Mucosa of stomach (tissue), 1 donor: ENCODE results near the gene COP1.
"Not testable (repeated sequence)": the region's sequence is repeated elsewhere in the genome, so short reads cannot be mapped to it uniquely, and the experiment has no call there.

Experiments used
- H3K27me3 ChIP-seq: one replicate; pipeline ENCODE4 v1.7.0; 2013; ENCODE audit warnings: mild to moderate bottlenecking, low read length; ENCODE audit not compliant: control insufficient read depth, insufficient read depth
- H3K36me3 ChIP-seq: one replicate; pipeline ENCODE4 v1.7.0; 2013; ENCODE audit warnings: low read length; ENCODE audit not compliant: control insufficient read depth, insufficient read depth
- H3K4me1 ChIP-seq: one replicate; pipeline ENCODE4 v1.7.0; 2013; ENCODE audit warnings: mild to moderate bottlenecking, low read length; ENCODE audit not compliant: control insufficient read depth, insufficient read depth
- H3K4me3 ChIP-seq: one replicate; pipeline ENCODE4 v1.7.0; 2013; ENCODE audit warnings: low read length
- H3K9ac ChIP-seq: one replicate; pipeline ENCODE4 v1.7.0; 2013; ENCODE audit warnings: mild to moderate bottlenecking, low read length, moderate library complexity
- H3K9me3 ChIP-seq: one replicate; pipeline ENCODE4 v1.7.0; 2013; ENCODE audit warnings: mild to moderate bottlenecking, low read length, moderate library complexity; ENCODE audit not compliant: control insufficient read depth
- donor health status: Pancreatic carcinoma.

Gene COP1

GRCh38 chr1:176206961-176207902, at the start of gene COP1:
Gene COP1, minus strand, starts transcription at chr1:176207286. Its CDS starts 308 bp downstream, at chr1:176206978.
- Histone ChIP-seq H3K4me3 (peak within 1 kb of the TSS; percentile 99), H3K4me1 (peaks cover 11% of the 10 kb centered on the region), H3K9ac (peak within 1 kb of the TSS; percentile 94), H3K27me3 (no peaks in the 10 kb centered on the region), H3K36me3 (no peaks in the 10 kb centered on the region), H3K9me3 (no peaks in the 10 kb centered on the region)

DNA sequence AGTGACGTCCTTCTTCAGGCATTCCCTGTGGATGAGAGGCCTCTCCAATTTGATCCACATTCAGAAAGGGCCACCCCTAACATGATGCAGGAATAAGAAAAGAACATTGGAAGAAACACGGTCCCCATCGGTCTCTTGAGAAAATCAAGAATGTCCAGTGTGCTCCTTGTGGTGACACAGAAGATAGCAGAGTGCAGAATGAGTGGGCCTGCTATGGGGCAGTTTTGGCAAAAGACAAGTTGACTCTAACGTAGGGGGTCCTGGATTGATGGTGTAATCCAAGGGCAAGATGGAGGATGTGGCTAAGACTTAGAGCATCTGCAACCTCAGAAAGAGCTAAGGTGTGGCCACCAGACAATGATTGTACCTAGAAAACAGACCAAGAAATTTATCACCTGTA, 45.1 kb upstream of the COP1 start:
- no peaks in the 10 kb centered on the region for H3K27me3 ChIP-seq
- no peaks in the 10 kb centered on the region for H3K36me3 ChIP-seq
- H3K9me3 ChIP-seq: no peaks in the 10 kb centered on the region
- no peak overlapping the region for H3K9ac ChIP-seq
- H3K4me3 ChIP-seq: no peak overlapping the region
- H3K4me1 ChIP-seq: no peaks in the 10 kb centered on the region

GRCh38 chr1:176244851-176245250, 37.8 kb upstream of the COP1 start:
- no peak overlapping the region for H3K9ac ChIP-seq
- H3K36me3 ChIP-seq: no peaks in the 10 kb centered on the region
- no peaks in the 10 kb centered on the region for H3K4me1 ChIP-seq
- H3K4me3 ChIP-seq: no peak overlapping the region
- no peaks in the 10 kb centered on the region for H3K9me3 ChIP-seq
- no peaks in the 10 kb centered on the region for H3K27me3 ChIP-seq

GRCh38 chr1:176243746-176244145, 36.7 kb upstream of the COP1 start:
- H3K9me3 ChIP-seq: no peaks in the 10 kb centered on the region
- no peak overlapping the region for H3K4me3 ChIP-seq
- no peaks in the 10 kb centered on the region for H3K36me3 ChIP-seq
- H3K4me1 ChIP-seq: no peaks in the 10 kb centered on the region
- no peak overlapping the region for H3K9ac ChIP-seq
- no peaks in the 10 kb centered on the region for H3K27me3 ChIP-seq

DNA sequence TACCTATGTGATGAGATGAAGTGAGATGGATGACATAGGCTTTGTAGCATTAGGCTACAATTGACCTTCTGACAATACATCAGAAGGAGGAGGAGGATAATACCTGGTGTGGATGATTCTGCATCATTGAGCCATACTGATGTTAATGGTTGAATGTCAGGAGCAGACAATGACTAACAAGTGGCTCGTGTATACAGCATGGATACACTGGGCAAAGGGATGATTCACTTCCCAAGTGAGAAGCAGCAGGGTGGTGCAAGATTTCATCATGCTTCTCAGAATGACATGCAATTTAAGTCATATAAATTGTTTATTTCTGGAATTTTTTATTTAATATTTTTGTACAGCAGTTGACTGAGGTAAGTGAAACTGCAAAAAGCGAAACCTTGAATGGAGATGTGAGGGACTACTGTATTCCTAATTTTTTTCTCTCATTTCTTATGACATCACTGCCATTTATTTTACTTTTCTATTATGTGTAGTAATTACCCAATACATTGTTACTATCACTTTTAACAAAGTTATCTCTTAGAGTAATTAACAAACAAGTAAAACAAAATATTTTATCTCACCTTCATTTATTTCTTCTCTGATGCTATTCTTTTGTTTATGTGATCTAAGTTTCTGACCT, 34.4 kb upstream of the COP1 start:
- H3K27me3 ChIP-seq: no peaks in the 10 kb centered on the region
- no peaks in the 10 kb centered on the region for H3K36me3 ChIP-seq
- no peaks in the 10 kb centered on the region for H3K9me3 ChIP-seq
- no peak overlapping the region for H3K9ac ChIP-seq
- no peaks in the 10 kb centered on the region for H3K4me1 ChIP-seq
- H3K4me3 ChIP-seq: no peak overlapping the region

GRCh38 chr1:176233657-176234056, 26.6 kb upstream of the COP1 start:
- not testable (repeated sequence) for H3K27me3 ChIP-seq, H3K9ac ChIP-seq, H3K4me3 ChIP-seq, H3K4me1 ChIP-seq, H3K36me3 ChIP-seq, H3K9me3 ChIP-seq

- H3K9ac ChIP-seq: no peak overlapping the region
- H3K4me1 ChIP-seq: no peaks in the 10 kb centered on the region
- H3K9me3 ChIP-seq: no peaks in the 10 kb centered on the region
- no peaks in the 10 kb centered on the region for H3K36me3 ChIP-seq
- no peak overlapping the region for H3K4me3 ChIP-seq
- no peaks in the 10 kb centered on the region for H3K27me3 ChIP-seq
Observed at GRCh38 chr1:176227579-176227978, 20.5 kb upstream of the COP1 start.

DNA sequence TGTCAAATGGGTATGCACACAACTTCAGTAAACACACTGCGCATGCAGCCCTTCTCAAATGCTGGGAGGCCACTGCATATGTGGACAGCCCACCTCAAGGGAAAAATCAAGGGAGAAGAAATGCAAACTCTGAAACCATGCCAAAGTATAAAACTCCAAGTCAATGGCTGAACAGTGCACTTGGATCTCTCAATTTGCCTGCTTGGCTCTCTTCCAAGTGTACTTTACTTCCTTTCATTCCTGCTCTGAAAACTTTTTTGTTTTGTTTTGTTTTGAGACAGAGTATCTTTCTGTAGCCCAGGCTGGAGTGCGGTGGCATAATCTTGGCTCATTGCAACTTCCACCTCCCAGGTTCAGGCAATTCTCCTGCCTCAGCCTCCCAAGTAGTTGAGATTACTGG, 18.8 kb upstream of the COP1 start:
- no peak overlapping the region for H3K4me3 ChIP-seq
- H3K9me3 ChIP-seq: no peaks in the 10 kb centered on the region
- H3K36me3 ChIP-seq: no peaks in the 10 kb centered on the region
- H3K4me1 ChIP-seq: no peaks in the 10 kb centered on the region
- H3K27me3 ChIP-seq: no peaks in the 10 kb centered on the region
- H3K9ac ChIP-seq: no peak overlapping the region

DNA sequence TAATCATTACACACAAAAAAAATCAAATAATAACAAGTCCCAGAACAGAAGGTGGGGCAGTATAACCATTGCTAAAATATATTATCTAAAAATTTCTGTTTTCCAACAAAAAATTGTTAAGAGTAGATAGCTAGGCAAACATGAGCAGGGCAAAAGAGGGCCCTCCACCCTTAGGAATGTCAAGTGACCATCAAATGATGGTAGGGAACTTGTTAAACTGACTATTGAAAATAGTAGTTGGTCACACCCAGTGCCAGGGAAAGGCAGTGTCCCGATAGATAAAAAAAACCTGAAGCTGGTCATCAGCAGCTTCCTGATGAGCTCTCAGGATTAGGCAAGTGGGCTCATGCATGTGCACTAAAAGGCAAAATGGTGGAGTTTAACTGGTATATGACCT, 18.4 kb upstream of the COP1 start:
- Histone ChIP-seq H3K36me3 (no peaks in the 10 kb centered on the region), H3K9me3 (no peaks in the 10 kb centered on the region), H3K27me3 (no peaks in the 10 kb centered on the region), H3K4me1 (no peaks in the 10 kb centered on the region), H3K9ac (no peak overlapping the region), H3K4me3 (no peak overlapping the region)

DNA sequence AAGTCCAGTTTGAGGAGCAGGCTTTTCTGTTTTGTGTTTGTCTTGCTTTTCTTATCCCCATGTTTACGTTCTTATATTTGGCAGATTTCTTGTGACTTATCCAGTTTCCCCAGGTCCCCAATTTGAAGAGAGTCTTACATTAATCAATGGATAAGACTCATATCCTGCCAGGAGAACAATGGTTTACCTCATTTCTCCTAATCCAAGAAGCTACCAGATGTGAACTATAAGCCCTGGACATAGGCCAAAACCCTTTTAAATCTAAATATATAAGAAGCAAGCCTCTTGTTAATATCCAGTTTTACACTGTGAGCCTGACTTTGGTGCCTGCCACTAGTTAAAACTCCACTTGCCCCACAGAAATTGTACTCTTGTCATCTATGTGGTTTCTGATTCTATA, 15.1 kb upstream of the COP1 start:
- Histone ChIP-seq H3K4me3 (no peak overlapping the region), H3K9ac (no peak overlapping the region)

DNA sequence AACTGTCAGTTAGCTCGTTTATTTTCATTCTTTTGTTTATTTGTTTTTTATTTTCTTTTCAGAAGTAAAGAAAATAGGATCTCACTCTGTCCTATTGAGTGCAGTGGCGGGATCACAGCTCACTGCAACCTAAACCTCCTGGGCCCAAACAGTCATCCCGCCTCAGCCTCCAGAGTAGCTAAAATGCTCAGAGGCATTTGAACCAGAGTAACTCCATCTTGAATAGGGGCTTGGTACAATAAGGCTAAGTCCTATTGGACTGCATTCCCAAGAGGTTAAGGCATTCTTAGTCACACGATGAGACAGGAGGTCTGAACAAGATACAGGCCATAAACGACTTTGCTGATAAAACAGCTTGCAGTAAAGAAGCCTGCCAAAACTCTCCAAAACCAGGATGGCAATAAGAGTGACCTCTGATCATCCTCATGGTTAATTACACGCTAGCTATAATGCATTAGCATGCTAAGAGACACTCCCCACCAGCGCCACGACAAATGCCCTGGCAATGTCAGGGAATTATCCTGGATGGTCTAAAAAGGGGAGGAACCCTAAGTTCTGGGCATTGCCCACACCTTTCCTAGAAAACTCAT, 13.1 kb upstream of the COP1 start:
- Histone ChIP-seq H3K4me3 (no peak overlapping the region), H3K9me3 (no peaks in the 10 kb centered on the region), H3K9ac (no peak overlapping the region), H3K4me1 (no peaks in the 10 kb centered on the region), H3K36me3 (no peaks in the 10 kb centered on the region), H3K27me3 (no peaks in the 10 kb centered on the region)

More for the DNA sequence above, 15.1 kb upstream of the COP1 start:
- H3K9me3 ChIP-seq: no peaks in the 10 kb centered on the region
- no peaks in the 10 kb centered on the region for H3K4me1 ChIP-seq
- H3K27me3 ChIP-seq: no peaks in the 10 kb centered on the region
- no peaks in the 10 kb centered on the region for H3K36me3 ChIP-seq

DNA sequence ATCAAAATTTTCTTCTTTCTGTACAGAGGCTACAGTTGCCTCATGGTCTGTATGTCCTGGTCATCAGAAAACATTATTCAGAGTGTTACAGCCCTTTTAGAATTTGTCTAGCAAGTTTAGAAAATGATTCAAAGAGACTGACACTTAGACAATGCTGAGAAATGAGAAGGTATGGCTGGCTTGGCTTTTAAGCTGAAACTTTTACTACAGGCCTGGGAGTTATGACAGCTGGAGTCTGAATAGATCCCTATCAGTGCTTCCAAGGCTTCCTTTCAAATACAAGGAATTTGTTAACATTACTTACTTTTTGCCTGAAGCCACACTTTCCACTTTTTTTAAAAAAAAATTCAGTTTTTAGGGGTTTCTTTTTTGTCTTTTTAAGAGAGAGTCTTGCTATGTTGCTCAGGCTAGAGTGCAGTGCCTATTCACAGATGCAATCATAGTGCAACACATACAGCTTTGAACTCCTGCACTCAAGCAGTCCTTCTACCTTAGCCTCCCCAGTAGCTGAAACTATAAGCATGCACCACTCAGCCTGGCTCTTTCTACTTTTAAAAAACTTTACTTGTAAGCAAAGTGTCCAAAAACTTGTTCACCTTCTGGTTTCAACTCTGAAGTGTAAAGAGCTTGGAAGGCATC, 10.5 kb upstream of the COP1 start:
- Histone ChIP-seq H3K9me3 (no peaks in the 10 kb centered on the region), H3K27me3 (no peaks in the 10 kb centered on the region), H3K4me1 (no peaks in the 10 kb centered on the region), H3K4me3 (no peak overlapping the region), H3K9ac (no peak overlapping the region), H3K36me3 (no peaks in the 10 kb centered on the region)
